PC-3 (cell line): ENCODE data around the gene NTHL1.

ENCODE experiments used
- CTCF ChIP-seq: fragments of 300-600 bp; sonication (generic); conservative IDR thresholded peaks from 2 replicates; pipeline ENCODE4 v1.5.1; 2017; ENCODE audit warnings: antibody characterized with exemption, low read depth, mild to moderate bottlenecking, low read length
- EZH2 ChIP-seq: fragments of 300-600 bp; sonication (generic); IDR thresholded peaks from one replicate; pipeline ENCODE4 v1.6.1; 2017; ENCODE audit warnings: antibody characterized with exemption, mild to moderate bottlenecking, low read length; ENCODE audit not compliant: unreplicated experiment

DNA sequence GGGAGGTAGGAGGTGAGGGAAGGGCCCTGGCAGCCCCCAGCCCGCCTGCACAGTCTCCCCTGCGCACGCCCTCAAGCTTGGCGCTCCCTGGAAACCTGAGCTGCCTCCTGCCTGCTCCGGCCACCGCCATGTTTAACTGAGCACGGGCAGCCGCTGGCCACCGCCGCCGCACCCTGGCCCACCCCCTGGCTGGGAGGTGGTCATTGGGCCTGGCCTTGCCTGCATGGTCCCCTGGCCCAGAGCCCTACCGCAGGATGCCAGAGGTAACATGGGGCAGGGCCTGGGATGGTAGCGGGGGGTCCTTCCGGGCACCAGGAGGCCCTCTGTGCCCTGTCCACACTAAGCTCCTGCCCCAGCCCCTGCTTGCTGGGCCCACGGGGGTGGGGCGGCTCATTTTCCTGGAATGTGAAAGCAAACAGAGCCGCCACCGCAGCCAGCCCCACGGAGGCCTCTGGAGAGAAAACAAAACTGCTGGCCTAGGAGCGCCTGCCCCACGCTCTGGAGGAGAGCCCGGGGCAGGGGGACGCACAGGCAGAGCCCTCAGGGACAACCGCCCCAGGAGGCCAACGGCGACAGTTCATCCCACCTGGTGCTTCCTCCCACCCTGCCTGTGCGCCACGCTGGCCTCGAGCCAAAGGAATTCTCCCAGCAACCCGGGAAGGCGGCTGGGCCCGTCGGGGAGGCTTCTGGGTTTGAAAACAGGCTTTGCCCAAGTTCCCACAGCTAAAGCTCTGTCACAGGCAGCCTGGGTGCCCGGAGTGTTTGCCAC, 12.0 kb downstream of the NTHL1 start:
- TF ChIP-seq CTCF = no peak
- no peak for TF ChIP-seq EZH2
